Activated CD4-positive, alpha-beta memory T cell treated with anti-CD3 and anti-CD28 coated beads for 36 hours (primary cell): ENCODE data around the gene GABARAPL1. TPM values are rescaled to one million over a fixed set of nuclear protein-coding genes. Genes with fewer than 3 reads are reported as not detected.

Experiments used
- CTCF ChIA-PET: fragments of 350-600 bp; sonication (Branson Sonifier 250); formaldehyde crosslinking; loops from one replicate; lab custom pipeline; 2021; ENCODE audit warnings: antibody characterized with exemption, inconsistent platforms; lab: Charles Lee
- POLR2A ChIA-PET: fragments of 350-600 bp; sonication (Branson Sonifier 250); formaldehyde crosslinking; loops from one replicate; lab custom pipeline; 2021; ENCODE audit warnings: antibody characterized with exemption; lab: Charles Lee
- DNase-seq: peaks from one replicate; pipeline ENCODE4 v3.0.0-alpha.2; 2020
- H3K27ac Mint-ChIP-seq: one replicate; pipeline ENCODE4 v1.8.0; 2021; ENCODE audit warnings: mixed read lengths
- H3K27me3 Mint-ChIP-seq: one replicate; pipeline ENCODE4 v1.8.0; 2021; ENCODE audit warnings: mixed read lengths
- H3K36me3 Mint-ChIP-seq: one replicate; pipeline ENCODE4 v1.8.0; 2021; ENCODE audit warnings: mixed read lengths
- H3K4me1 Mint-ChIP-seq: one replicate; pipeline ENCODE4 v1.8.0; 2021; ENCODE audit warnings: low read depth, mixed read lengths
- H3K4me3 Mint-ChIP-seq: one replicate; pipeline ENCODE4 v1.8.0; 2021; ENCODE audit warnings: mild to moderate bottlenecking, mixed read lengths
- H3K9me3 Mint-ChIP-seq: one replicate; pipeline ENCODE4 v1.8.0; 2021; ENCODE audit warnings: mixed read lengths
- intact Hi-C: fragments of 100-400 bp; cut with micrococcal nuclease; formaldehyde crosslinking; loops from one replicate; pipeline ENCODE4 v1.15.1; 2023
- total RNA-seq, 2 experiments: library from RNA; stranded (reverse); gene quantifications; one replicate each; pipeline ENCODE4 v1.2.3, GENCODE V29; 2021

GABARAPL1 gene
- total RNA-seq, 2 experiments from 2014 or later: 7.2 to 8.9 TPM

DNA sequence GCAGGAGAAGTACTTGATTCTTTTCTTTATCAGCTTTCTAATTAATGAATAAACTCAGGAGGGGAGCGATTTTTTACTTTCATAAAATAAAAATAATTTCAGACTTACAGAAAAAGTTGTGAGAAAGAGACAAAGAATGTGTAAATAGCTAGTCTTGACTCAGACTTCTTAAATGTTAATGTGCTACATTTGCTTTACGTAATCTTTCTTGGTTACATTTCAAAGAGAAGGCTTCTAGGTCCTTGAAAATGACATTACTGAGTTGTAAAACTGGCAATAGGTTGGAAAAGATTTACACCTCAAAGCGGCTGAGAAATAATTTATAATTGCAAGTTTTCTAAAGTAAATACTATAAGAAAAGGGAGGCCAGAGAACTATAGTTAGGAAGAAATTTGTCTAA lies 28.6 kb downstream of the GABARAPL1 start:
- no peak overlapping the region for H3K27ac Mint-ChIP-seq
- intact Hi-C loops: no loop called here
- no peak for DNase-seq
- no peaks in the 10 kb centered on the region for H3K9me3 Mint-ChIP-seq
- H3K4me1 Mint-ChIP-seq: peaks cover 9% of the 10 kb centered on the region
- H3K36me3 Mint-ChIP-seq: no peaks in the 10 kb centered on the region
- ChIA-PET CTCF (interaction anchor here (2.6 kb wide), 1 partner anchor 320 kb away, joined by 6 read pairs; no protein-coding TSS in a partner anchor), POLR2A (no interaction called here)
- H3K27me3 Mint-ChIP-seq: peaks cover 13% of the 10 kb centered on the region
- no peak overlapping the region for H3K4me3 Mint-ChIP-seq

- peaks cover 12% of the 10 kb centered on the region for H3K27me3 Mint-ChIP-seq
- H3K4me1 Mint-ChIP-seq: peaks cover 9% of the 10 kb centered on the region
- H3K4me3 Mint-ChIP-seq: no peak overlapping the region
- POLR2A ChIA-PET: no interaction called here
- no peak for DNase-seq
- H3K36me3 Mint-ChIP-seq: no peaks in the 10 kb centered on the region
- no peak overlapping the region for H3K27ac Mint-ChIP-seq
- intact Hi-C loops: no loop called here
- H3K9me3 Mint-ChIP-seq: no peaks in the 10 kb centered on the region
- CTCF ChIA-PET: interaction anchor here (2.6 kb wide), 1 partner anchor 320 kb away, joined by 6 read pairs; no protein-coding TSS in a partner anchor
These were observed 29.1 kb downstream of the GABARAPL1 start for GRCh38 chr12:10241727-10242126.

DNA sequence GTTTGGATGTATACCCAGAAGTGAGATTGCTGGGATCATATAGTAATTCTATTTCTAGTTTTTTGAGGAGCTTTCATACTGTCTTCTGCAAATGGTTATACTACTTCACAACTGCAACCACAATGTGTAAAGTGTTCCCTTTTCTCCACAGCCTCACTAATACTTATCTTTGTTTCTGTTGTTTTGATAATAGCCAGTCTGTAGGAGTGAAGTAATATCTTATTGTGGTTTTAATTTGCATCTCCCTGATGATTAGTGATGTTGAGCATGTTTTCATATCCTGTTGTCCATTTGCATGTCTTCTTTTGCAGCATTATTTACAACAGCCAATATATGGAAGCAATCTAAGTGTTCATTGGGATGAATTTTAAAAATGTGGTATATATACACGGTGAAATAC lies 29.9 kb downstream of the GABARAPL1 start:
- Mint-ChIP-seq H3K4me1 (peaks cover 9% of the 10 kb centered on the region), H3K36me3 (no peaks in the 10 kb centered on the region), H3K27ac (no peak overlapping the region), H3K4me3 (no peak overlapping the region), H3K27me3 (peaks cover 10% of the 10 kb centered on the region), H3K9me3 (no peaks in the 10 kb centered on the region)
- POLR2A ChIA-PET: no interaction called here
- DNase-seq: no peak
- CTCF ChIA-PET: interaction anchor here (2.6 kb wide), 1 partner anchor 319 kb away, joined by 6 read pairs; no protein-coding TSS in a partner anchor
- intact Hi-C loops: no loop called here

DNA sequence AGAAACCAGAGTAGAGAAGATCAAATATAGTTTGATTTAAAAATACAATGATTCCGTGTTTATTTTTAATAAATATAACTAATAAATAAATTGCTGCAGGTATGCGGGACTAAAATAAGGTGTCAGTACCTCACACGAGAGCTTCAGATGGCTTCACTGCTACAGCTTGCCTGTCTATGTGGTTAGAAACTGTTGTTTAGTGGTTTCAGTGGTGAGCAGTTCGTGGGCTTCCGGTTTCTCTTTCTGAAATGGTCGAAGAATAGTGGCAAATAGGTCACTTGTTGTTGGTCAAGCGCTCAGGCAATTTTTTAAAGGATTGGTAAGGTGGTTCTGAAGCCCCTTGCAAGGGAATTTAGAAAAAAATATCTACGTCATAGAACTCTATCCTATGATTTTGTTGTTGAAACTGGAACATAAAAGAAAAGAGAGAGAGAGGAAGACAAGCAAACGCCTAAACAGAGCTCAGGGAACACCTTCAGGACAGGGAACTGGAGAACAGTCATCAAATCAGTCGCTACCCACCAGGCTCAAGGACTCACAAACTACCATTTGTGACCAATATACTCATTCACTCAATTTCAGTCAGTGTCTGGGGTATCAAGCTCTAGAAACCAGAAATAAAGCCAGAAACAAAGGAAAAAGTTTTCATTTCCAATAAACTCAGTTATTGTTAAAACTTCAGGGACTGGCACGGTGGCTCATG lies 31.3 kb downstream of the GABARAPL1 start:
- no peak for DNase-seq
- Mint-ChIP-seq H3K4me3 (no peak overlapping the region), H3K27me3 (peaks cover 18% of the 10 kb centered on the region), H3K36me3 (no peaks in the 10 kb centered on the region), H3K27ac (no peak overlapping the region), H3K4me1 (peaks cover 9% of the 10 kb centered on the region), H3K9me3 (no peaks in the 10 kb centered on the region)
- ChIA-PET POLR2A (no interaction called here), CTCF (interaction anchor here (2.3 to 2.8 kb wide), 2 partner anchors 8 to 318 kb away, joined by 8 to 15 read pairs; no protein-coding TSS in a partner anchor)
- intact Hi-C loops: no loop called here

- H3K4me3 Mint-ChIP-seq: no peak overlapping the region
- peaks cover 21% of the 10 kb centered on the region for H3K27me3 Mint-ChIP-seq
- intact Hi-C loops: no loop called here
- POLR2A ChIA-PET: no interaction called here
- no peaks in the 10 kb centered on the region for H3K36me3 Mint-ChIP-seq
- CTCF ChIA-PET: no interaction called here
- no peaks in the 10 kb centered on the region for H3K9me3 Mint-ChIP-seq
- DNase-seq: no peak
- H3K4me1 Mint-ChIP-seq: peaks cover 13% of the 10 kb centered on the region
- no peak overlapping the region for H3K27ac Mint-ChIP-seq
These were observed 34.9 kb downstream of the GABARAPL1 start for GRCh38 chr12:10247436-10248058.

DNA sequence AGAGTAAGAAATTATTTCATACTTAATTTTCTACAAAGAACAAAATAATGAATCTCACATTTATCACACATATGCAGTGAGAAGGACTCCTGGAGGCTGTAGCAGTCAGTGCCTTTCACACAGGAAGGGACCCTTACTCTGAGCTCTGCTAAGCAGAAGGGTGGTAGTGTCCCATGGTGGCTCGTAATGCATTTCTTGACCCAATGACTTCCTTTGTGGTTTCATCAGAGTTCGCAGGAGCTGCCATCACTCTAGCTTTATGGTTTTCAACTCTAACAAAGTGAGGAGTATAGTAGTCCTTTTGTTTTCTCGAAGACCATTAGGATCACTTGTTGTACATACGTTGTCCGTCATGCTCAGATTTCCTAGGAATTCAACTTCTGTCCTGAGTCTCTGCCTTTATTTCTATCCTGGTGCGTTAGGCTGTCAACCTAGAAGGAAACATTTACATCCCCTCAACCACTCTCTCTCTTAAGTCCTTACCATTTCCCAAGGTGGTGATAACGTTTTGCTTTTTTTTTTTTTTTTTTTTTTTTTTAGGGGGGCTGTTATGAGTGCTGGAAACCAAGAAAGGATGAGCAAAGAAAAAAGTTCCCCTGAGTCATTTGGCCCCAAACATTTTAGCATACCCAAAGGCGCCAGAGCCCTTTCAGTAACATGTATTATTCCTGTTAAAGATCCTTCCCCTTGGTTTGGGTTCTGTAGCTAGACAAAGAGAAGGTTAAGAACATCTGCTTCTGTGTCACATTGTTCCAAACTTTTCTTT lies 37.2 kb downstream of the GABARAPL1 start:
- ChIA-PET POLR2A (interaction anchor here (0.7 kb wide), 1 partner anchor 117 kb away, joined by 3 read pairs; no protein-coding TSS in a partner anchor), CTCF (no interaction called here)
- Mint-ChIP-seq H3K4me3 (no peak overlapping the region), H3K27me3 (peaks cover 16% of the 10 kb centered on the region), H3K9me3 (no peaks in the 10 kb centered on the region), H3K4me1 (peaks cover 4% of the 10 kb centered on the region), H3K36me3 (no peaks in the 10 kb centered on the region), H3K27ac (no peak overlapping the region)
- DNase-seq: no peak
- intact Hi-C loops: no loop called here

GRCh38 chr12:10251669-10252068 lies 39.0 kb downstream of the GABARAPL1 start:
- ChIA-PET POLR2A (no interaction called here), CTCF (no interaction called here)
- Mint-ChIP-seq H3K36me3 (peaks cover 3% of the 10 kb centered on the region), H3K4me1 (peaks cover 4% of the 10 kb centered on the region), H3K27ac (no peak overlapping the region), H3K9me3 (peaks cover 13% of the 10 kb centered on the region), H3K4me3 (no peak overlapping the region), H3K27me3 (peaks cover 18% of the 10 kb centered on the region)
- intact Hi-C loops: no loop called here
- DNase-seq: no peak

- Mint-ChIP-seq H3K27me3 (peaks cover 18% of the 10 kb centered on the region), H3K4me3 (no peak overlapping the region), H3K4me1 (peaks cover 4% of the 10 kb centered on the region), H3K9me3 (peaks cover 13% of the 10 kb centered on the region), H3K27ac (no peak overlapping the region), H3K36me3 (peaks cover 3% of the 10 kb centered on the region)
- ChIA-PET POLR2A (no interaction called here), CTCF (no interaction called here)
- intact Hi-C loops: no loop called here
- DNase-seq: no peak
These were observed 39.5 kb downstream of the GABARAPL1 start for GRCh38 chr12:10252201-10252600.

GRCh38 chr12:10256064-10256463 lies 43.4 kb downstream of the GABARAPL1 start:
- Mint-ChIP-seq H3K4me3 (no peak overlapping the region), H3K4me1 (no peaks in the 10 kb centered on the region)
- POLR2A ChIA-PET: no interaction called here

DNA sequence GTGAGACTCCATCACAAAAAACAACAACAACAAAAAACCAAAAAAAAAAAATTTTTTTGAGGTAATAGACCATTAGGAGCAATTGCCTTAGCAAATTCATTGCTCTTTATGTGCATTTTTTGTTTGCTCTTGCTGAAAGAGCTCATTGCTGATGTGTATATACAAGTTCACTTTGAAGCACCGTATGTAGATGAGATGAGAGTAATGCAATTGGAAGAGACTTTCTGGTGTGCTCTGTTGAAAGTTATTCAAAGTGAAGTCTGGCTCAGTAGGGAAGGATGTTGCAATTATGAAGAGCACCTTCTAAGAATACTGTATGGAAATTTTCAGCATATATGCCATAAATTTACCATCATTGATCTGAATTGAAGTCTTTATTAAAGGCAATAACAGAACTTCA lies 48.2 kb downstream of the GABARAPL1 start:
- H3K4me1 Mint-ChIP-seq: no peaks in the 10 kb centered on the region
- H3K27ac Mint-ChIP-seq: no peak overlapping the region
- peaks cover 1% of the 10 kb centered on the region for H3K36me3 Mint-ChIP-seq
- H3K9me3 Mint-ChIP-seq: peaks cover 4% of the 10 kb centered on the region
- POLR2A ChIA-PET: no interaction called here
- H3K27me3 Mint-ChIP-seq: peaks cover 5% of the 10 kb centered on the region
- intact Hi-C loops: no loop called here
- no peak for DNase-seq
- no peak overlapping the region for H3K4me3 Mint-ChIP-seq
- CTCF ChIA-PET: no interaction called here

More at GRCh38 chr12:10256064-10256463, 43.4 kb downstream of the GABARAPL1 start:
- no peak for DNase-seq
- intact Hi-C loops: no loop called here
- Mint-ChIP-seq H3K36me3 (peaks cover 3% of the 10 kb centered on the region), H3K27me3 (peaks cover 9% of the 10 kb centered on the region), H3K9me3 (peaks cover 13% of the 10 kb centered on the region), H3K27ac (no peak overlapping the region)
- CTCF ChIA-PET: no interaction called here

GRCh38 chr12:10268037-10268436 lies 55.4 kb downstream of the GABARAPL1 start:
- H3K27ac Mint-ChIP-seq: no peak overlapping the region
- H3K9me3 Mint-ChIP-seq: no peaks in the 10 kb centered on the region
- no peak overlapping the region for H3K4me3 Mint-ChIP-seq
- no peak for DNase-seq
- POLR2A ChIA-PET: no interaction called here
- CTCF ChIA-PET: interaction anchor here (1.7 kb wide), 1 partner anchor 32 kb away, joined by 4 read pairs; no protein-coding TSS in a partner anchor
- intact Hi-C loops: no loop called here
- no peaks in the 10 kb centered on the region for H3K36me3 Mint-ChIP-seq
- H3K4me1 Mint-ChIP-seq: no peaks in the 10 kb centered on the region
- no peaks in the 10 kb centered on the region for H3K27me3 Mint-ChIP-seq

GRCh38 chr12:10272467-10272866 lies 59.8 kb downstream of the GABARAPL1 start:
- no peak for DNase-seq
- Mint-ChIP-seq H3K27me3 (peaks cover 4% of the 10 kb centered on the region), H3K27ac (no peak overlapping the region), H3K9me3 (no peaks in the 10 kb centered on the region), H3K4me3 (no peak overlapping the region), H3K4me1 (no peaks in the 10 kb centered on the region), H3K36me3 (no peaks in the 10 kb centered on the region)
- ChIA-PET POLR2A (no interaction called here), CTCF (no interaction called here)
- intact Hi-C loops: no loop called here
